Gastroesophageal sphincter (tissue), 3 donors: Measurements from ENCODE around the gene SPOP.

ENCODE experiments used
- EP300 ChIP-seq: sonication (generic); formaldehyde crosslinking; IDR thresholded peaks from one replicate; pipeline ENCODE4 v1.6.1; 2017; ENCODE audit warnings: antibody characterized with exemption, mild to moderate bottlenecking
- TF ChIP-seq, protein P1 (sequence below), 4 experiments: fragments of 200-600 bp in 2 of 4; fragments of 450-650 bp in 2 of 4; sonication (generic) in 1 of 4; IDR thresholded peaks; one replicate each; pipeline ENCODE4 v1.5.1; 2017 to 2019; ENCODE audit warnings: antibody characterized with exemption in 4 of 4, mild to moderate bottlenecking in 2 of 4, moderate library complexity in 2 of 4

DNA sequence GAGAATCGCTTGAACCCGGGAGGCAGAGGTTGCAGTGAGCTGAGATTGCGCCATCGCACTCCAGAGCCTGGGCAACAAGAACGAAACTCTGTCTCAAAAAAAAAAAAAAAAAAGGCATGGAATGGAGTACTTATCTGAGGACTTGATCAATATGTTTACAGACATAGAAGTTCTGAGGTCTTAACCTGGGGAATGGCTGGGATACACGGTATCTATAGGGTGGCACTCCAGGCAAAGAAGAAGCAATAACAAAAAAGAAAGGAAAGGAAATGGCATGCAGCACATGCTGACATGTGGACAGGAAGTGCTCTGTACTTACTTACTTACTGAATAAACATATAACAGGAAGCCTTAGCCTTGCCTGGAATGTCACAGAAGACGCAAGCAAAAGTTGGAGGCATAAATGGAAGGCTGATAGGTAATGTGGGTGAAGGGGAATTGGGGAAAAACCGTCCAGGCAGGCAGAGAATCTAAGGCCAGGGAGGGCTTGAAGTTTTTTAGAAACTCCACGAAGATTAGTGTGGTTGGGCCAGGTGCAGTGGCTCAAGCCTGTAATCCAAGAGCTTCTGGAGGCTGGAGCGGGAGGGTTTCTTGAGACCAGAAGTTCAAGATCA lies 10.1 kb upstream of the SPOP start:
- TF ChIP-seq EP300 = no peak
- TF ChIP-seq, protein P1, sequence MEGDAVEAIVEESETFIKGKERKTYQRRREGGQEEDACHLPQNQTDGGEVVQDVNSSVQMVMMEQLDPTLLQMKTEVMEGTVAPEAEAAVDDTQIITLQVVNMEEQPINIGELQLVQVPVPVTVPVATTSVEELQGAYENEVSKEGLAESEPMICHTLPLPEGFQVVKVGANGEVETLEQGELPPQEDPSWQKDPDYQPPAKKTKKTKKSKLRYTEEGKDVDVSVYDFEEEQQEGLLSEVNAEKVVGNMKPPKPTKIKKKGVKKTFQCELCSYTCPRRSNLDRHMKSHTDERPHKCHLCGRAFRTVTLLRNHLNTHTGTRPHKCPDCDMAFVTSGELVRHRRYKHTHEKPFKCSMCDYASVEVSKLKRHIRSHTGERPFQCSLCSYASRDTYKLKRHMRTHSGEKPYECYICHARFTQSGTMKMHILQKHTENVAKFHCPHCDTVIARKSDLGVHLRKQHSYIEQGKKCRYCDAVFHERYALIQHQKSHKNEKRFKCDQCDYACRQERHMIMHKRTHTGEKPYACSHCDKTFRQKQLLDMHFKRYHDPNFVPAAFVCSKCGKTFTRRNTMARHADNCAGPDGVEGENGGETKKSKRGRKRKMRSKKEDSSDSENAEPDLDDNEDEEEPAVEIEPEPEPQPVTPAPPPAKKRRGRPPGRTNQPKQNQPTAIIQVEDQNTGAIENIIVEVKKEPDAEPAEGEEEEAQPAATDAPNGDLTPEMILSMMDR (IDR thresholded peaks at IDR 0.05) = no peak
